ENCODE measurements around the gene KDM4B.

Gene KDM4B

GRCh38 chr19:5079071-5079774, 110.3 kb downstream of the KDM4B start:
- no peak for TF ChIP-seq CTCF (IDR thresholded peaks at IDR 0.05; ENCODE audit: low read depth, low read length)
- no peak for DNase-seq (ENCODE audit: low read depth, low spot score)
- in situ Hi-C loops (cut with HindIII; ENCODE audit: low sequenced_read_pairs): no loop called here
- no peak overlapping the region for H3K4me3 ChIP-seq (ENCODE audit: low read depth, low read length)

GRCh38 chr19:5080030-5080654, 111.2 kb downstream of the KDM4B start:
- no peak for DNase-seq (ENCODE audit: low read depth, low spot score)
- in situ Hi-C loops (cut with HindIII; ENCODE audit: low sequenced_read_pairs): no loop called here
- no peak for TF ChIP-seq CTCF (IDR thresholded peaks at IDR 0.05; ENCODE audit: low read depth, low read length)
- no peak overlapping the region for H3K4me3 ChIP-seq (ENCODE audit: low read depth, low read length)

- H3K4me3 ChIP-seq (ENCODE audit: low read depth, low read length): no peak overlapping the region
- DNase-seq (ENCODE audit: low read depth, low spot score): no peak
- in situ Hi-C loops (cut with HindIII; ENCODE audit: low sequenced_read_pairs): no loop called here
- no peak for TF ChIP-seq CTCF (IDR thresholded peaks at IDR 0.05; ENCODE audit: low read depth, low read length)
These were observed 111.9 kb downstream of the KDM4B start for GRCh38 chr19:5080809-5081208.

GRCh38 chr19:5081443-5082161, 112.7 kb downstream of the KDM4B start:
- no peak for DNase-seq (ENCODE audit: low read depth, low spot score)
- TF ChIP-seq CTCF (IDR thresholded peaks at IDR 0.05; ENCODE audit: low read depth, low read length): no peak
- no peak overlapping the region for H3K4me3 ChIP-seq (ENCODE audit: low read depth, low read length)
- in situ Hi-C loops (cut with HindIII; ENCODE audit: low sequenced_read_pairs): no loop called here

- TF ChIP-seq CTCF (IDR thresholded peaks at IDR 0.05; ENCODE audit: low read depth, low read length): no peak
- H3K4me3 ChIP-seq (ENCODE audit: low read depth, low read length): no peak overlapping the region
- in situ Hi-C loops (cut with HindIII; ENCODE audit: low sequenced_read_pairs): no loop called here
- DNase-seq (ENCODE audit: low read depth, low spot score): peak; percentile 18
These were observed 114.6 kb downstream of the KDM4B start for GRCh38 chr19:5083547-5083965.

- in situ Hi-C loops (cut with HindIII; ENCODE audit: low sequenced_read_pairs): no loop called here
- H3K4me3 ChIP-seq (ENCODE audit: low read depth, low read length): no peak overlapping the region
- TF ChIP-seq CTCF (IDR thresholded peaks at IDR 0.05; ENCODE audit: low read depth, low read length): no peak
- no peak for DNase-seq (ENCODE audit: low read depth, low spot score)
These were observed 116.7 kb downstream of the KDM4B start for GRCh38 chr19:5085566-5085965.
